Measurements from ENCODE around the gene OOEP. TPM values are rescaled to one million over a fixed set of nuclear protein-coding genes. Genes with fewer than 3 reads are reported as not detected.

OOEP gene
- total and polyA plus RNA-seq, 8 donors: 0.18 TPM; not detected in 7

DNA sequence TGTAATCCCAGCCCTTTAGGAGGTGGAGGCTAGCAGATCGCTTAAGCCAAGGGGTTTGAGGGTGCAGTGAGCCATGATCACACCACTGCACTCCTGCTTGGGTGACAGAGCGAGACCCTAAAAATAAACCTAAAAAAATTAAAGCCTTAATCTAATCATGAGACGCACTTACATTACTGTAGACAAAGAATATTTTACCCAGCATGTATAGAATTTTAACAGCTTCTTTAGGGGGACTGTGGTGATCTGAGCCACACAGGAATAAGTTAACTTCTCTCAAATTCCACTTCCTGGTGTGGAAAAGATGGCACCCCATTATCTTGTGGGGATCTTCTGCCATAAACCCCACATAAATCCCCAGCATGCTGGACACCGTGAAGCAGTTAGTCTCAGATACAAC, 2.3 kb upstream of the OOEP start:
- Histone ChIP-seq H3K4me3 (no peak overlapping the region), H3K9me3 (peaks cover 10 to 21% (median 16%) of the 10 kb centered on the region in 4 donors), H3K27ac (no peak overlapping the region), H3K36me3 (no peaks in the 10 kb centered on the region), H3K27me3 (no peaks in the 10 kb centered on the region), H3K4me1 (no peaks in the 10 kb centered on the region)
- TF ChIP-seq POLR2AphosphoS5 (IDR thresholded peaks at IDR 0.05) (no peak), EP300 (IDR thresholded peaks at IDR 0.05) (no peak), POLR2A (IDR thresholded peaks at IDR 0.05) (no peak), CTCF (IDR thresholded peaks at IDR 0.05) (no peak)
- intact Hi-C loops (cut with DNase I; ENCODE audit: low total_unique reads): no loop called here
- no peak for DNase-seq
- WGBS, 5 donors: 94 to 98% (median 97%) methylated on average over 4 of the region's 4 CpGs

- H3K4me1 ChIP-seq: no peaks in the 10 kb centered on the region
Observed at GRCh38 chr6:73369157-73369556, 540 bp downstream of the OOEP start.

DNA sequence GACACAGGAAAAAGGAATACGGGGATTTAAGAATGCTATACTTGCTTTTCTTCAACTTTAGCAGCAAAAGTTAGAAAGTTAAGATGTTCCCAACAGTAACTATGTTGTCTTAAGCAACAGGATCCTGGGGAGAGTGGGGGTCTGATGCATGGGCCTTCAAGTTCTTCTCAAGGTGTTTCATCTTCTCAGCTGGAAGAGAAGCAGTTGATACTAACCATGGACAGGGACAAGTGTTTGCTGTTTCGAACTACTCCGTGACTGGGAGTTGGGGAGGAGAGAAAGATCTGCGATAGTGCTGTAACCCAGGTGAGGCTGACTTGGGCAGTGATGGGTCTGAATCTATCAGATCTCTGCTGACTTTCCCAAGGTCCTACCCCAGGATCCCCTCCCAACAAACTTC, 1.0 kb downstream of the OOEP start:
- H3K27ac ChIP-seq: no peak overlapping the region
- 83 to 93% (median 86%) methylated on average over 4 of the region's 4 CpGs for WGBS, 5 donors
- H3K27me3 ChIP-seq: no peaks in the 10 kb centered on the region
- peaks cover 10 to 21% (median 16%) of the 10 kb centered on the region in 4 donors for H3K9me3 ChIP-seq
- intact Hi-C loops (cut with DNase I; ENCODE audit: low total_unique reads): no loop called here
- DNase-seq: no peak
- H3K36me3 ChIP-seq: no peaks in the 10 kb centered on the region
- TF ChIP-seq POLR2A (IDR thresholded peaks at IDR 0.05) (no peak), CTCF (IDR thresholded peaks at IDR 0.05) (no peak), EP300 (IDR thresholded peaks at IDR 0.05) (no peak), POLR2AphosphoS5 (IDR thresholded peaks at IDR 0.05) (no peak)
- H3K4me1 ChIP-seq: no peaks in the 10 kb centered on the region
- H3K4me3 ChIP-seq: no peak overlapping the region

More at GRCh38 chr6:73369157-73369556, 540 bp downstream of the OOEP start:
- H3K27ac ChIP-seq: no peak overlapping the region
- H3K36me3 ChIP-seq: no peaks in the 10 kb centered on the region
- peaks cover 10 to 21% (median 16%) of the 10 kb centered on the region in 4 donors for H3K9me3 ChIP-seq
- TF ChIP-seq POLR2A (IDR thresholded peaks at IDR 0.05): no peak
- TF ChIP-seq EP300 (IDR thresholded peaks at IDR 0.05): no peak
- TF ChIP-seq CTCF (IDR thresholded peaks at IDR 0.05): no peak
- TF ChIP-seq POLR2AphosphoS5 (IDR thresholded peaks at IDR 0.05): no peak
- H3K4me3 ChIP-seq: no peak overlapping the region
- DNase-seq: no peak
- WGBS, 5 donors: 91 to 96% (median 93%) methylated on average over 14 of the region's 14 CpGs
- H3K27me3 ChIP-seq: no peaks in the 10 kb centered on the region
- intact Hi-C loops (cut with DNase I; ENCODE audit: low total_unique reads): no loop called here

DNA sequence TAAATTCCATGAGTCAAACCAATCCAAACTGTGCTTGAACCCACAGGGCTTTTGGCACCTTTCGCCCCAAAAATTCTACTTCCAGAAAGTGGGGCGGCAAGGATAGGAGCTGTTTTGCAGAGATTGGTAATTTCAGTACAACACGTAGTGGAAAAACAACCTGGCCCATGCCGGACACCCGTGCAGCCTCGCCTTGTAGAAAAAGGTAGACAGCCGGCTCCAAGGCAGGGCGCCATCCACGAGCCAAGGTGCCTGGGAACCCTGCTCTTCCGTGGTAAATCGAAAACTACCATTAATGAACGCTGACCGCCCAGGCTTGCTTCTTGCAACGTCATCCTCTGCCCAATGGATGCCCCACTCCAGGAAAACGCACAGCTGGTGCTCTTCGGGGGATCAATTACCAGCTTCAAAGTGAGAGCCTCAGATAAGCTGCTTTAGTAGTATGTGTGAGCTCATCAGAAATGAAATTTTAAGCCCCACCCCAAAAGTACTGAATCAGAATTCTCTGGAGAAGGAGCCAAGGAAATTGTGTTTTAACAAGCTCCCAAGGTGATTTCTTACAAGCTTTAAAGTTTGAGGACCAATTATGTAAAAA, 1.8 kb downstream of the OOEP start:
- Histone ChIP-seq H3K4me1 (no peaks in the 10 kb centered on the region), H3K27me3 (no peaks in the 10 kb centered on the region), H3K36me3 (no peaks in the 10 kb centered on the region), H3K4me3 (no peak overlapping the region), H3K9me3 (peaks cover 10 to 21% (median 16%) of the 10 kb centered on the region in 4 donors), H3K27ac (no peak overlapping the region)
- intact Hi-C loops (cut with DNase I; ENCODE audit: low total_unique reads): no loop called here
- WGBS, 5 donors: 73 to 77% (median 74%) methylated on average over 16 of the region's 16 CpGs
- no peak for DNase-seq
- TF ChIP-seq CTCF (IDR thresholded peaks at IDR 0.05) (no peak), POLR2A (IDR thresholded peaks at IDR 0.05) (no peak), POLR2AphosphoS5 (IDR thresholded peaks at IDR 0.05) (no peak)

Data from stomach (tissue), 9 donors.